Liver (tissue), 9 donors: ENCODE results near the gene TM9SF3. TPM values are rescaled to one million over a fixed set of nuclear protein-coding genes. Genes with fewer than 3 reads are reported as not detected.

Experiments used
- DNase-seq: peaks from one replicate; pipeline ENCODE4 v3.0.0-alpha.2; 2017; ENCODE audit warnings: low spot score
- H3K27ac ChIP-seq, 2 donors: one replicate each; pipeline ENCODE4 v1.7.0; 2013; ENCODE audit warnings: inconsistent platforms in 2 of 2, low read length in 2 of 2, control low read depth in 1 of 2, low read depth in 1 of 2, mild to moderate bottlenecking in 1 of 2
- H3K27me3 ChIP-seq, 4 donors: one replicate each; pipeline versions ENCODE4 v1.6.1 to v1.7.0; 2013; ENCODE audit warnings: low read length in 3 of 4, inconsistent platforms in 1 of 4, mild to moderate bottlenecking in 1 of 4, moderate library complexity in 1 of 4; ENCODE audit not compliant: control insufficient read depth in 4 of 4, insufficient read depth in 4 of 4
- H3K36me3 ChIP-seq, 4 donors: one replicate each; pipeline versions ENCODE4 v1.6.1 to v1.7.0; 2013; ENCODE audit warnings: low read length in 3 of 4, mild to moderate bottlenecking in 3 of 4, low read depth in 1 of 4, moderate library complexity in 1 of 4; ENCODE audit not compliant: control insufficient read depth in 4 of 4, insufficient read depth in 3 of 4
- H3K4me1 ChIP-seq, 4 donors: one replicate each; pipeline versions ENCODE4 v1.6.1 to v1.7.0; 2013; ENCODE audit warnings: low read length in 3 of 4, mild to moderate bottlenecking in 3 of 4, moderate library complexity in 1 of 4; ENCODE audit not compliant: control insufficient read depth in 4 of 4, insufficient read depth in 4 of 4
- H3K4me3 ChIP-seq, 3 donors: one replicate each; pipeline versions ENCODE4 v1.6.1 to v1.7.0; 2013; ENCODE audit warnings: low read length in 3 of 3, control low read depth in 1 of 3, low read depth in 1 of 3, mild to moderate bottlenecking in 1 of 3
- H3K9ac ChIP-seq, 2 donors: one replicate each; pipeline ENCODE4 v1.7.0; 2013; ENCODE audit warnings: low read length in 2 of 2, mild to moderate bottlenecking in 2 of 2, moderate library complexity in 2 of 2, control low read depth in 1 of 2, low read depth in 1 of 2
- H3K9me3 ChIP-seq, 4 donors: one replicate each; pipeline versions ENCODE4 v1.6.1 to v1.7.0; 2013; ENCODE audit warnings: low read length in 3 of 4; ENCODE audit not compliant: control insufficient read depth in 4 of 4
- CTCF ChIP-seq: fragments of 150-350 bp; IDR thresholded peaks from 2 replicates; pipeline ENCODE4 v1.5.1; 2017; ENCODE audit warnings: improper control_type of control experiment, low read depth, low read length; ENCODE audit not compliant: missing input control
- FOXA1 ChIP-seq: IDR thresholded peaks from 2 replicates; pipeline ENCODE4 v1.6.1; 2016; ENCODE audit warnings: antibody characterized with exemption
- FOXA2 ChIP-seq: IDR thresholded peaks from 2 replicates; pipeline ENCODE4 v1.6.1; 2016; ENCODE audit warnings: antibody characterized with exemption
- GABPA ChIP-seq, 2 donors: IDR thresholded peaks in 1 of 2; conservative IDR thresholded peaks in 1 of 2; 2 replicates each; pipeline ENCODE4 v1.6.1; 2016; ENCODE audit warnings: antibody characterized with exemption in 2 of 2, mild to moderate bottlenecking in 1 of 2, moderate library complexity in 1 of 2
- HNF4A ChIP-seq, 2 donors: conservative IDR thresholded peaks; 2 replicates each; pipeline ENCODE4 v1.6.1; 2016; ENCODE audit warnings: antibody characterized with exemption in 2 of 2, mild to moderate bottlenecking in 2 of 2
- HNF4G ChIP-seq: IDR thresholded peaks from 2 replicates; pipeline ENCODE4 v1.6.1; 2016; ENCODE audit warnings: antibody characterized with exemption
- JUND ChIP-seq, 2 donors: IDR thresholded peaks; 2 replicates each; pipeline ENCODE4 v1.6.1; 2016; ENCODE audit warnings: antibody characterized with exemption in 2 of 2
- MAX ChIP-seq: IDR thresholded peaks from 2 replicates; pipeline ENCODE4 v1.6.1; 2016; ENCODE audit warnings: antibody characterized with exemption
- NR2F2 ChIP-seq: IDR thresholded peaks from 2 replicates; pipeline ENCODE4 v1.6.1; 2016; ENCODE audit warnings: antibody characterized with exemption
- RAD21 ChIP-seq, 2 donors: IDR thresholded peaks; 2 replicates each; pipeline ENCODE4 v1.6.1; 2016; ENCODE audit warnings: antibody characterized with exemption in 2 of 2, mild to moderate bottlenecking in 2 of 2
- REST ChIP-seq: IDR thresholded peaks from 2 replicates; pipeline ENCODE4 v1.6.1; 2016; ENCODE audit warnings: antibody characterized with exemption, mild to moderate bottlenecking
- RXRA ChIP-seq, 2 donors: IDR thresholded peaks; 2 replicates each; pipeline ENCODE4 v1.6.1; 2017 to 2018; ENCODE audit warnings: antibody characterized with exemption in 2 of 2, mild to moderate bottlenecking in 1 of 2
- SP1 ChIP-seq: IDR thresholded peaks from 2 replicates; pipeline ENCODE4 v1.6.1; 2018; ENCODE audit warnings: antibody characterized with exemption, mild to moderate bottlenecking
- TAF1 ChIP-seq: conservative IDR thresholded peaks from 2 replicates; pipeline ENCODE4 v1.6.1; 2016; ENCODE audit warnings: antibody characterized with exemption, mild to moderate bottlenecking
- WGBS: extraction: QIAGEN DNeasy Blood & Tissue Kit; methylation state at CpG from one replicate; pipeline ENCODE4 v1.1.7; 2013; 5-methylcytosine and 5-hydroxymethylcytosine counted together
- polyA plus RNA-seq, 2 donors: library from polyadenylated mRNA; stranded (reverse) in 1 of 2; unstranded in 1 of 2; fragments of 200-250 nt in 1 of 2; fragments of >200 nt in 1 of 2; fragmentation: Nextera tagmentation in 1 of 2; extraction: Ambion mirVana in 1 of 2; gene quantifications; one replicate each; pipeline versions ENCODE4 v1.2.1 to v1.2.3, GENCODE V29; 2013 to 2015
- total RNA-seq, 2 donors: library from RNA; depleted of rRNA; stranded (reverse); fragments of >200 nt; gene quantifications; one replicate each; pipeline ENCODE4 v1.2.3, GENCODE V29; 2014
- donor health status: healthy.
- donor health status: healthy.
- donor health status: healthy.
- donor health status: healthy.
- donor health status: healthy.

Gene TM9SF3
- total and polyA plus RNA-seq, 4 donors = 20.5 to 115 (median 55.4) TPM

GRCh38 chr10:96512524-96513304 is 74.1 kb downstream of the TM9SF3 start:
- no peaks in the 10 kb centered on the region for H3K9me3 ChIP-seq
- no peaks in the 10 kb centered on the region for H3K27me3 ChIP-seq
- no peak overlapping the region for H3K27ac ChIP-seq
- no peak overlapping the region for H3K9ac ChIP-seq
- H3K4me1 ChIP-seq = peaks cover 17 to 24% (median 19%) of the 10 kb centered on the region in 4 donors
- H3K36me3 ChIP-seq = no peaks in the 10 kb centered on the region
- TF ChIP-seq RAD21 (IDR thresholded peaks at IDR 0.05) = no peak
- TF ChIP-seq FOXA1 = no peak
- TF ChIP-seq MAX = no peak
- TF ChIP-seq HNF4G = no peak
- no peak for TF ChIP-seq GABPA (IDR thresholded peaks at IDR 0.05 in 1 of 2, conservative IDR thresholded peaks at IDR 0.05 in 1 of 2)
- TF ChIP-seq NR2F2 = no peak
- DNase-seq = peak; percentile 39
- H3K4me3 ChIP-seq = peak overlapping the region in 1 of 3 donors; percentile 50
- 3% methylated on average over 65 of the region's 65 CpGs for WGBS

DNA sequence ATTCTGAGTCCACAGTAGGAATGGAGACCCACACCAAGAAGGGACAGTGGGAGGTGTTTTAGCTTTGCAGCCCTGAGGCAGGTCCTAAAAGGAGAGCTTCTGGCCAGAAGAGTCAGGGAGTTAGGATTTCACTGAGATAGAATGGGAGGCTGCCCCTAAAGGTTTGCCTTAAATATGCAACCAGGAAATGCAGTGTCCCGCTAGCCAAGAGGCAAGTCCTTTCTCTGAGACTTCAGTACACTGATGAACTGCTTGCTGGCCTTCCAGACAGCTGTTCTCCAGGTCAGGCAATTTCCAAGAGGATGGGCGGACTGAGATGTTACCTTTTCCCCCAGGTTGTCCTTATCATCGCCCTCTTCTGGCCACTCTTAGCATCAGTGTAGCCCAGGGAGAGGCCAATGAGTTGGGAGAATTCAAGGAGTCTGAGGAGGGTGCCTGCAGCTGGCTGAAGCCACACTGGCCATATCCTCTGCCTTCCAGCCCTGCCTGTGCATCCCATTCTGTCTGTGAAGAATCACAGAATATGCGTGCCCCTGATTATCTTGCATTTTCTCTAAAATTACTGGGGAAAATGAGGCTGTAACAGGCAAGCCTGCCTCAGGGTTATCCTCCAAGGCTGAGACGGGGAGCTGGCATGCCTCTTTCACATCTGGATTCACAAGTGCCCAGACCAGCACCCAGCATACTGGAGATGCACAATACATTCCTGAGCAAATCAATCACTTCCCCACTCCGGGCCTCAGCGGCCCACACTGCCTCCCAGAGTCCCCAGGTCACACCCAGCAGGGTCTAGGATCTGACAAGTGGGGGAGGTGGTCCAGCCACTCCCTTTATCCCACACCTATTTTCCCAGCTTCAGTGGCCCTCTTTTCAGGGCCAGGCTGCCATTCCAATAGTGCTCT is 75.5 kb downstream of the TM9SF3 start:
- peaks cover 17 to 24% (median 19%) of the 10 kb centered on the region in 4 donors for H3K4me1 ChIP-seq
- DNase-seq = peak; percentile 41
- no peak overlapping the region for H3K27ac ChIP-seq
- TF ChIP-seq FOXA2 (no peak), HNF4A (conservative IDR thresholded peaks at IDR 0.05) (no peak), JUND (IDR thresholded peaks at IDR 0.05) (no peak), CTCF (peak; percentile 62), RXRA (IDR thresholded peaks at IDR 0.05) (no peak), SP1 (no peak), RAD21 (IDR thresholded peaks at IDR 0.05) (peak; percentile 65 to 80)
- H3K9ac ChIP-seq = no peak overlapping the region
- H3K9me3 ChIP-seq = no peaks in the 10 kb centered on the region
- H3K4me3 ChIP-seq = no peak overlapping the region
- WGBS = 60% methylated on average over 7 of the region's 7 CpGs
- no peaks in the 10 kb centered on the region for H3K36me3 ChIP-seq
- no peaks in the 10 kb centered on the region for H3K27me3 ChIP-seq

- no peak overlapping the region for H3K9ac ChIP-seq
- TF ChIP-seq TAF1 (no peak), CTCF (no peak), RXRA (IDR thresholded peaks at IDR 0.05) (no peak), REST (no peak), FOXA1 (no peak)
- no peaks in the 10 kb centered on the region for H3K27me3 ChIP-seq
- H3K36me3 ChIP-seq = no peaks in the 10 kb centered on the region
- no peaks in the 10 kb centered on the region for H3K9me3 ChIP-seq
- WGBS = 86% methylated on average over 3 of the region's 3 CpGs
- no peak overlapping the region for H3K27ac ChIP-seq
- H3K4me1 ChIP-seq = peaks cover 14 to 20% (median 16%) of the 10 kb centered on the region in 4 donors
- H3K4me3 ChIP-seq = no peak overlapping the region
- DNase-seq = peak; percentile 30
These were observed 77.7 kb downstream of the TM9SF3 start for GRCh38 chr10:96509017-96509641.
